ENCODE data around the gene OR51T1. TPM values are rescaled to one million over a fixed set of nuclear protein-coding genes. Genes with fewer than 3 reads are reported as not detected.

The OR51T1 gene
- total and polyA plus RNA-seq, 2 donors (not counting 3 experiments of a cell fraction or from before 2014, with no cell fraction given), result not detected

DNA sequence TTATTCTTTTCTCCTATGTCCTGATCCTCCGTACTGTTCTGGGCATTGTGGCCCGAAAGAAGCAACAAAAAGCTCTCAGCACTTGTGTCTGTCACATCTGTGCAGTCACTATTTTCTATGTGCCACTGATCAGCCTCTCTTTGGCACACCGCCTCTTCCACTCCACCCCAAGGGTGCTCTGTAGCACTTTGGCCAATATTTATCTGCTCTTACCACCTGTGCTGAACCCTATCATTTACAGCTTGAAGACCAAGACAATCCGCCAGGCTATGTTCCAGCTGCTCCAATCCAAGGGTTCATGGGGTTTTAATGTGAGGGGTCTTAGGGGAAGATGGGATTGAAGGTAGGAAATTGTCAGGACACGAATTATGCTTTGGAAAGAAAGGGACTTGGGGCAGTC, 843 bp downstream of the OR51T1 start:
- intact Hi-C loops (cut with micrococcal nuclease), result no loop called here
- no TSS peak for BruUV-seq (replicated peaks)
- Histone ChIP-seq H3K4me3 (replicated peaks in 1 of 3; ENCODE audit: insufficient read depth in 1 of 3, low read depth in 1 of 3, low read length in 3 of 3) (no peak overlapping the region), H2AFZ (ENCODE audit: low read depth, low read length) (no peak overlapping the region), H3K9me3 (replicated peaks; ENCODE audit: control insufficient read depth, insufficient read depth, low read length) (no peaks in the 10 kb centered on the region), H3K27ac (ENCODE audit: insufficient read depth, low read depth, low read length) (no peak overlapping the region), H3K4me1 (ENCODE audit: control insufficient read depth, extremely low read depth, insufficient read depth, low read length) (no peaks in the 10 kb centered on the region), H3K79me2 (ENCODE audit: control insufficient read depth, insufficient read depth, low read length) (no peaks in the 10 kb centered on the region), H3K9me1 (replicated peaks; ENCODE audit: control insufficient read depth, extremely low read depth, insufficient read depth, low read length) (no peaks in the 10 kb centered on the region), H3K36me3 (ENCODE audit: control insufficient read depth in 2 of 2, extremely low read depth in 1 of 2, insufficient read depth in 2 of 2, low read length in 2 of 2) (no peaks in the 10 kb centered on the region), H3K4me2 (ENCODE audit: insufficient read depth, low read length) (no peak overlapping the region), H3K27me3 (ENCODE audit: control insufficient read depth in 2 of 2, insufficient read depth in 2 of 2, low read length in 2 of 2) (no peaks in the 10 kb centered on the region), H3K9ac (replicated peaks; ENCODE audit: extremely low read depth, insufficient read depth, low read length) (no peak overlapping the region), H4K20me1 (replicated peaks; ENCODE audit: control insufficient read depth, extremely low read depth, insufficient read depth, low read length) (no peaks in the 10 kb centered on the region)
- TF ChIP-seq POLR2AphosphoS5 (IDR thresholded peaks at IDR 0.05; ENCODE audit: insufficient read depth, low read depth, low read length) (no peak), GATA2 (IDR thresholded peaks at IDR 0.05; ENCODE audit: insufficient read depth, insufficient read length, low read depth, low read length) (no peak), FOS (IDR thresholded peaks at IDR 0.05; ENCODE audit: borderline replicate concordance, insufficient read depth, low read length) (no peak), JUN (IDR thresholded peaks at IDR 0.05; ENCODE audit: borderline replicate concordance, insufficient read depth, insufficient read length, low read depth) (no peak), POLR2A (IDR thresholded peaks at IDR 0.05; ENCODE audit: low read depth, low read length) (no peak), EZH2 (IDR thresholded peaks at IDR 0.05; ENCODE audit: borderline replicate concordance, low read depth, low read length, severe bottlenecking) (no peak), MYC (IDR thresholded peaks at IDR 0.05; ENCODE audit: low read depth, low read length) (no peak)
- TF ChIP-seq, protein P1, sequence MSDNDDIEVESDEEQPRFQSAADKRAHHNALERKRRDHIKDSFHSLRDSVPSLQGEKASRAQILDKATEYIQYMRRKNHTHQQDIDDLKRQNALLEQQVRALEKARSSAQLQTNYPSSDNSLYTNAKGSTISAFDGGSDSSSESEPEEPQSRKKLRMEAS (IDR thresholded peaks at IDR 0.05; ENCODE audit: insufficient read depth, insufficient read length), result no peak
- TF ChIP-seq, protein P2, sequence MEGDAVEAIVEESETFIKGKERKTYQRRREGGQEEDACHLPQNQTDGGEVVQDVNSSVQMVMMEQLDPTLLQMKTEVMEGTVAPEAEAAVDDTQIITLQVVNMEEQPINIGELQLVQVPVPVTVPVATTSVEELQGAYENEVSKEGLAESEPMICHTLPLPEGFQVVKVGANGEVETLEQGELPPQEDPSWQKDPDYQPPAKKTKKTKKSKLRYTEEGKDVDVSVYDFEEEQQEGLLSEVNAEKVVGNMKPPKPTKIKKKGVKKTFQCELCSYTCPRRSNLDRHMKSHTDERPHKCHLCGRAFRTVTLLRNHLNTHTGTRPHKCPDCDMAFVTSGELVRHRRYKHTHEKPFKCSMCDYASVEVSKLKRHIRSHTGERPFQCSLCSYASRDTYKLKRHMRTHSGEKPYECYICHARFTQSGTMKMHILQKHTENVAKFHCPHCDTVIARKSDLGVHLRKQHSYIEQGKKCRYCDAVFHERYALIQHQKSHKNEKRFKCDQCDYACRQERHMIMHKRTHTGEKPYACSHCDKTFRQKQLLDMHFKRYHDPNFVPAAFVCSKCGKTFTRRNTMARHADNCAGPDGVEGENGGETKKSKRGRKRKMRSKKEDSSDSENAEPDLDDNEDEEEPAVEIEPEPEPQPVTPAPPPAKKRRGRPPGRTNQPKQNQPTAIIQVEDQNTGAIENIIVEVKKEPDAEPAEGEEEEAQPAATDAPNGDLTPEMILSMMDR (IDR thresholded peaks at IDR 0.05; ENCODE audit: extremely low read depth in 1 of 2, insufficient read depth in 1 of 2, low read depth in 1 of 2, low read length in 2 of 2), result no peak
- dilution Hi-C loops (cut with MboI; ENCODE audit: extremely low pct_ligation_motif_present, low sequenced_read_pairs), result no loop called here
- POLR2A ChIA-PET, result no interaction called here
- no peak for FAIRE-seq
- CTCF ChIA-PET, result no interaction called here
- DNase-seq (ENCODE audit: low read depth, low spot score), result no peak

Measured in endothelial cell of umbilical vein (primary cell).